IPS-20b (cell line): ENCODE measurements around the gene ELK4.

Experiments
- H3K27ac ChIP-seq: one replicate; pipeline ENCODE4 v1.5.1; 2013; ENCODE audit warnings: low read length
- H3K27me3 ChIP-seq: 2 replicates; pipeline ENCODE4 v1.6.1; 2013; ENCODE audit warnings: mild to moderate bottlenecking, low read length, inconsistent platforms; ENCODE audit not compliant: insufficient read depth
- H3K36me3 ChIP-seq: 2 replicates; pipeline ENCODE4 v1.6.1; 2013; ENCODE audit warnings: low read depth, mild to moderate bottlenecking, inconsistent platforms, low read length, moderate library complexity; ENCODE audit not compliant: insufficient read depth
- H3K4me1 ChIP-seq: 2 replicates; pipeline ENCODE4 v1.6.1; 2013; ENCODE audit warnings: mild to moderate bottlenecking, control low read depth, inconsistent platforms, low read length, moderate library complexity; ENCODE audit not compliant: insufficient read depth
- H3K4me3 ChIP-seq: 2 replicates; pipeline ENCODE4 v1.5.1; 2013; ENCODE audit warnings: mild to moderate bottlenecking, low read length, inconsistent platforms
- H3K9ac ChIP-seq: 2 replicates; pipeline ENCODE4 v1.6.1; 2013; ENCODE audit warnings: low read depth, mild to moderate bottlenecking, inconsistent platforms, low read length, moderate library complexity
- H3K9me3 ChIP-seq: 2 replicates; pipeline ENCODE4 v1.6.1; 2013; ENCODE audit warnings: mild to moderate bottlenecking, low read depth, low read length, inconsistent platforms; ENCODE audit not compliant: insufficient read depth

Gene ELK4

DNA sequence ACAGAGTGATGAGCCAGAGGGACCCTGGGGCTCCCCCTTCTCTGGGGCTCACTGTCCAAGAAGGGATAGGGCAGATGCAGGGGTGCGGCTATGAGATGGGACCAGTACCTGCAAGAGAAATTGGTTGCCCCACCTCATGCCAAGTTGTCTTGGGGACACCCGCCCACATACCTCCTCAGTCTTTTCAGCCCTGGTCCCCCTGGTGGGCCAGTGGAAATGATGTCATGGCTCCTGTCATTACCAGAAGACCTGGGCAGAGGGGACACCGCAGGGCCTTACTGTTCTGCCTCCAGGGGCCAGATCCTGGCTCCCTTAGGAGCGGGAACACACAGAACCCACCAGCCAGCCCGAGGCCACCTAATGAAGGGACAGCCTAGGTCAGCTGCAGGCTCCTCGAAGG is 64.1 kb downstream of the ELK4 start:
- no peaks in the 10 kb centered on the region for H3K4me1 ChIP-seq
- H3K36me3 ChIP-seq, result no peaks in the 10 kb centered on the region
- no peak overlapping the region for H3K4me3 ChIP-seq
- H3K27ac ChIP-seq, result no peak overlapping the region
- no peaks in the 10 kb centered on the region for H3K9me3 ChIP-seq
- peaks cover 78% of the 10 kb centered on the region for H3K27me3 ChIP-seq
- no peak overlapping the region for H3K9ac ChIP-seq

DNA sequence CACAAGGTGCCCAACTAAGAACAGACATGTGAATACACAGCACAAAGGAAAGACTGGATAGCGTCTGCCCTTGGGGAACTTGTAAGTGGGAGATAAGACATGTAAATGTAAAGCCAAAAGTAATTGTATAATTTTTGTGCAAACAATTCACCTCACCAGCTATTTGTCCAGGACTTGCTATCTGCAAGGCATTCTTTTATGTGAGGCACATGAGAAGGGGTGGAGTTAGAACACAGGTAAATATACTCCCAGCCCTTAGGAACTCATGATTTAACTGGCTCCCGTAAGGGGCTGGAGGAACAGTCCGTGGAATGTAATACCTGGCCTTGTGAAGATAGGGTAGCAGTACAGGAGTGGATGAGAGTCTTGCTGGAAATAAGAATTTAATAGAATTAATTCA is 66.0 kb downstream of the ELK4 start:
- Histone ChIP-seq H3K36me3 (no peaks in the 10 kb centered on the region), H3K4me3 (no peak overlapping the region), H3K9ac (no peak overlapping the region), H3K4me1 (no peaks in the 10 kb centered on the region), H3K9me3 (peaks cover 11% of the 10 kb centered on the region; the same call in 1 of the 2 replicates), H3K27ac (no peak overlapping the region), H3K27me3 (peaks cover 62% of the 10 kb centered on the region)

DNA sequence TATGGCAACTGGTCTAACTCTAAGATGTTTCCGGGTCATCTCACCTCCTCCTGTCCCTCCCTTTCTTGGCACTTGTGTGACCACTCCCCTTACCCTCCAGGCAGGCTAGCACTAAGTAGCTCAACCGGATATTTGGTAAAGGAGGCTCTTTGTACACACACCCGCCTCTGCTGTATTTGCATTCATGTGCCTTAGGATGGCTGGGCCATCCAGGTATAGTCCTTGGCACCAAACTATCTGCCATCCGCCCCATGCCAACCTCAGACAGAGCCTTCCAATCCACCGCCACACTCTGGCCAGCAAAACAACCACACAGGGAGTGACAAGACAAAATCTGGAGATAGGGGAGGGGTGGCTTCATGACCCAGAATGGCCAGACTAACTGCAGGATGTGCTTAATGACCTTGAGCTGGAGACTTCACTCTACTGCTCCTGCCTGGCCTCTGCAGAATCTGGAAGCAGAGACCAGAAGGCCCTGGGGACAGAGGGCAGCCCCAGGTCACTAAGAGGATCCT is 67.8 kb downstream of the ELK4 start:
- no peak overlapping the region for H3K27ac ChIP-seq
- peaks cover 13% of the 10 kb centered on the region; the same call in 1 of the 2 replicates for H3K9me3 ChIP-seq
- H3K36me3 ChIP-seq, result no peaks in the 10 kb centered on the region
- H3K27me3 ChIP-seq, result peaks cover 44% of the 10 kb centered on the region
- no peaks in the 10 kb centered on the region for H3K4me1 ChIP-seq
- no peak overlapping the region for H3K9ac ChIP-seq
- no peak overlapping the region for H3K4me3 ChIP-seq

DNA sequence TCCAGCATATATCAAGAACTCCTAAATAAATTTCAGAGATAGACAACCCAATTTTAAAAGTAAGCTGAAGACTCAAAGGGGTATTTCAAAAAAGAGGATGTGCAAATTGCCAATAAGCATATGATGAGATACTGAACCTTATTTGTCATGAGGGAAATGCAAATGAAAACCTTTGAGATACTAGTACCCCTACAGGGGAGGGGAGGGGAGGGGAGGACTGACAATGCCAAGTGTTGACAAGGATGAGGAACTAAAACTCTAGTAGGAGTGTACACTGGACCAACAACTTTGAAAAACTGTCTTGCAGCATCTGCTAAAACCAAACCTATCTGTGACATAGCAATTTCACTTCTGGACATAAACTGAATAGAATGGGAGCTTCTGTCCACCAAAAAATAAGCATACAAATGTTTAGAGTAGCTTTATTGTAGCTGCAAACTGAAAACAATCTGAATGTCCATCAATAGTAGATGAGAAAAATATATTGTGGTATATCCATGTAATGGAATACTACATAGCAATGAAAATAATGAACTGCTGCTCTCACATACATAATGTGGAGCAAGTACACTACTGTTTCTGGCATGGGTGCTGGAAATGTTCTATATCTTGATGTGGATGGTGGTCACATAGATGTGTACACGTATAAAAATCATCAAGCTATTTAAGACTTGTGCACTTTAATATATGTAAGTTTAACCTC is 70.2 kb downstream of the ELK4 start:
- no peaks in the 10 kb centered on the region for H3K4me1 ChIP-seq
- no peaks in the 10 kb centered on the region for H3K36me3 ChIP-seq
- no peak overlapping the region for H3K4me3 ChIP-seq
- peaks cover 13% of the 10 kb centered on the region; the same call in 1 of the 2 replicates for H3K9me3 ChIP-seq
- peaks cover 25% of the 10 kb centered on the region for H3K27me3 ChIP-seq
- H3K27ac ChIP-seq, result no peak overlapping the region
- no peak overlapping the region for H3K9ac ChIP-seq
